ENCODE results near the gene NAV2. TPM values are rescaled to one million over a fixed set of nuclear protein-coding genes. Genes with fewer than 3 reads are reported as not detected.

The NAV2 gene
- polyA plus RNA-seq, 3 donors = not detected

DNA sequence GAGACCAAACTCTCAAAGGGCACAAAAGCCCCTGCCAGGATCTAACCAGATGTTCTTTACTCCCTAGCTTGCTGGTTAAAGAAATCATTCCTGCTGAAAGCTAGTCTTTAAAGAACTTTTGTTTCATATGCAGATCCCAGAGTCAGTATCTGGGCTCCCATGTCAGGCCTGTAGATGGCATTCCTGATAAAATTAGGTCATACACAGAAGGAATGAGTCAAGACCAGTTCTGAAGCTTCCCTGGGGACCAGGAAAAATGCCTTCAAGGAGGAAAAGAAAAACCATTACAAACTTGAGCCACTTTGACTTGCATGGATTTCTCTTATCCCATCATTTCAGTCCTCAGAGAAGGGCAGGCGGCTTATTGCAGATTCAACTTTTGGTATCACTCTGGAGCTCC, 441.7 kb downstream of the NAV2 start:
- Mint-ChIP-seq H3K4me3 (no peak overlapping the region), H3K27ac (no peak overlapping the region), H3K36me3 (peaks cover 0 to 5% of the 10 kb centered on the region in 2 donors), H3K27me3 (ENCODE audit: low read depth in 3 of 3) (peaks cover 56 to 77% (median 61%) of the 10 kb centered on the region in 3 donors), H3K4me1 (peaks cover 10% of the 10 kb centered on the region), H3K9me3 (peaks cover 2 to 21% (median 18%) of the 10 kb centered on the region in 7 donors)
- H4K20me1 ChIP-seq (ENCODE audit: insufficient read depth, low read length) = no peaks in the 10 kb centered on the region
- H3K4me1 ChIP-seq (ENCODE audit: control insufficient read depth in 1 of 2, insufficient read depth in 2 of 2, low read length in 2 of 2) = peaks cover 4 to 6% of the 10 kb centered on the region in 2 donors
- no peaks in the 10 kb centered on the region for H3K36me3 ChIP-seq (replicated peaks in 1 of 2; ENCODE audit: control insufficient read depth in 1 of 2, insufficient read depth in 2 of 2, low read length in 2 of 2)
- H3K4me2 ChIP-seq (replicated peaks; ENCODE audit: extremely low read depth, low read length, poor library complexity, severe bottlenecking) = no peak overlapping the region
- no peak overlapping the region for H3K9ac ChIP-seq (ENCODE audit: insufficient read depth, low read length, poor library complexity, severe bottlenecking)
- no peak overlapping the region for H2AFZ ChIP-seq (ENCODE audit: insufficient read depth, low read depth, low read length, poor library complexity, severe bottlenecking)
- TF ChIP-seq, protein P1, sequence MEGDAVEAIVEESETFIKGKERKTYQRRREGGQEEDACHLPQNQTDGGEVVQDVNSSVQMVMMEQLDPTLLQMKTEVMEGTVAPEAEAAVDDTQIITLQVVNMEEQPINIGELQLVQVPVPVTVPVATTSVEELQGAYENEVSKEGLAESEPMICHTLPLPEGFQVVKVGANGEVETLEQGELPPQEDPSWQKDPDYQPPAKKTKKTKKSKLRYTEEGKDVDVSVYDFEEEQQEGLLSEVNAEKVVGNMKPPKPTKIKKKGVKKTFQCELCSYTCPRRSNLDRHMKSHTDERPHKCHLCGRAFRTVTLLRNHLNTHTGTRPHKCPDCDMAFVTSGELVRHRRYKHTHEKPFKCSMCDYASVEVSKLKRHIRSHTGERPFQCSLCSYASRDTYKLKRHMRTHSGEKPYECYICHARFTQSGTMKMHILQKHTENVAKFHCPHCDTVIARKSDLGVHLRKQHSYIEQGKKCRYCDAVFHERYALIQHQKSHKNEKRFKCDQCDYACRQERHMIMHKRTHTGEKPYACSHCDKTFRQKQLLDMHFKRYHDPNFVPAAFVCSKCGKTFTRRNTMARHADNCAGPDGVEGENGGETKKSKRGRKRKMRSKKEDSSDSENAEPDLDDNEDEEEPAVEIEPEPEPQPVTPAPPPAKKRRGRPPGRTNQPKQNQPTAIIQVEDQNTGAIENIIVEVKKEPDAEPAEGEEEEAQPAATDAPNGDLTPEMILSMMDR (IDR thresholded peaks at IDR 0.05) = no peak
- H3K9me3 ChIP-seq (replicated peaks in 1 of 2; ENCODE audit: control insufficient read depth in 1 of 2, insufficient read depth in 1 of 2, low read length in 2 of 2) = peaks cover 0 to 34% of the 10 kb centered on the region in 2 donors
- no peaks in the 10 kb centered on the region for H3K79me2 ChIP-seq (ENCODE audit: insufficient read depth, low read length)
- 100% methylated on average over 1 of the region's 1 CpG for WGBS (ENCODE audit: insufficient coverage)
- H3K4me3 ChIP-seq (replicated peaks in 1 of 3; ENCODE audit: low read depth in 2 of 3, low read length in 3 of 3) = no peak overlapping the region
- no peak overlapping the region for H3K27ac ChIP-seq (ENCODE audit: low read depth in 1 of 2, low read length in 2 of 2)
- H3K27me3 ChIP-seq (ENCODE audit: control insufficient read depth in 2 of 2, insufficient read depth in 2 of 2, low read length in 2 of 2) = peaks cover 60 to 64% of the 10 kb centered on the region in 2 donors
- intact Hi-C loops (cut with micrococcal nuclease) = no loop called here
- DNase-seq = no peak

DNA sequence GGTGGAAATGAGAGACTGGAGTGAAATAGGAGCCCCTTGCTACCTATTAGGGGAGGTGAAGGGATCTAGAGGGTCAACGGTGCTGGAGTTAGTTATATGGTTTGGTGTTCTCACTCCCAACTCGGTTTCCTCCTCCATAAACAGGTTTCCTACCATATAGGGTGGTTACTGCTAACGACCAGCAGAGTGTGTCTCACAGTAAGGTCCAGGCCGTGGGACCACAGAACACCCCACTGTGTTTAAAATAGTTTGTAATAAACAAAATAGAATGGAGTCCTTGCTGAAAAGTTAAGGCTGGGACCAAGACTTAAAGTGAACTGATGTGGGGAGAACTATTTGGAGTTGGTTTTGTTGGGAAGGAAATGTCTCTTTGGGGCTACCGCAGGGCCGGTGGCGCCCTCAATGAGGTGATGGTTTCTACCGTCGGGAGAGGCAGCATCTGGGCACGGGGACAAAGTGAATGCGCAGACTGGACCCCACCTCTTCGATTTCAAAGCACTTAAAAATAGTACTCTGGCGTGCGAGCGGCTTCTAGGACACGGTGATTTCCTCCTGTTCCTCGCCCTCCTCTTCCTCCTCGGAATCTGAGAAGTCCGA, 443.1 kb downstream of the NAV2 start:
- Histone ChIP-seq H3K4me2 (replicated peaks; ENCODE audit: extremely low read depth, low read length, poor library complexity, severe bottlenecking) (no peak overlapping the region), H3K9ac (ENCODE audit: insufficient read depth, low read length, poor library complexity, severe bottlenecking) (no peak overlapping the region), H3K4me3 (replicated peaks in 1 of 3; ENCODE audit: low read depth in 2 of 3, low read length in 3 of 3) (peak overlapping the region in 1 of 3 experiments; percentile 51), H3K9me3 (replicated peaks in 1 of 2; ENCODE audit: control insufficient read depth in 1 of 2, insufficient read depth in 1 of 2, low read length in 2 of 2) (peaks cover 2 to 45% of the 10 kb centered on the region in 2 donors), H2AFZ (ENCODE audit: insufficient read depth, low read depth, low read length, poor library complexity, severe bottlenecking) (peak overlapping the region; percentile 46), H3K27ac (ENCODE audit: low read depth in 1 of 2, low read length in 2 of 2) (no peak overlapping the region), H3K4me1 (ENCODE audit: control insufficient read depth in 1 of 2, insufficient read depth in 2 of 2, low read length in 2 of 2) (peaks cover 4 to 6% of the 10 kb centered on the region in 2 donors), H3K79me2 (ENCODE audit: insufficient read depth, low read length) (no peaks in the 10 kb centered on the region), H3K27me3 (ENCODE audit: control insufficient read depth in 2 of 2, insufficient read depth in 2 of 2, low read length in 2 of 2) (peaks cover 69 to 74% of the 10 kb centered on the region in 2 donors), H3K36me3 (replicated peaks in 1 of 2; ENCODE audit: control insufficient read depth in 1 of 2, insufficient read depth in 2 of 2, low read length in 2 of 2) (no peaks in the 10 kb centered on the region), H4K20me1 (ENCODE audit: insufficient read depth, low read length) (no peaks in the 10 kb centered on the region)
- H3K4me1 Mint-ChIP-seq = peaks cover 10% of the 10 kb centered on the region
- 10% methylated on average over 15 of the region's 19 CpGs for WGBS (ENCODE audit: insufficient coverage)
- no peak overlapping the region for H3K27ac Mint-ChIP-seq
- TF ChIP-seq, protein P1 (IDR thresholded peaks at IDR 0.05) = no peak
- peak overlapping the region; percentile 49 to 85 for H3K4me3 Mint-ChIP-seq
- peaks cover 65 to 86% (median 71%) of the 10 kb centered on the region in 3 donors for H3K27me3 Mint-ChIP-seq (ENCODE audit: low read depth in 3 of 3)
- DNase-seq = no peak
- peaks cover 0 to 5% of the 10 kb centered on the region in 2 donors for H3K36me3 Mint-ChIP-seq
- H3K9me3 Mint-ChIP-seq = peaks cover 2 to 26% (median 20%) of the 10 kb centered on the region in 7 donors
- intact Hi-C loops (cut with micrococcal nuclease) = no loop called here

Data from CD14-positive monocyte (primary cell).